ENCODE results near the gene MYO7B.
"Not testable (repeated sequence)": the region's sequence is repeated elsewhere in the genome, so short reads cannot be mapped to it uniquely, and the experiment has no call there.

GRCh38 chr2:127543013-127543501 is 7.6 kb downstream of the MYO7B start:
- TF ChIP-seq, protein P1, sequence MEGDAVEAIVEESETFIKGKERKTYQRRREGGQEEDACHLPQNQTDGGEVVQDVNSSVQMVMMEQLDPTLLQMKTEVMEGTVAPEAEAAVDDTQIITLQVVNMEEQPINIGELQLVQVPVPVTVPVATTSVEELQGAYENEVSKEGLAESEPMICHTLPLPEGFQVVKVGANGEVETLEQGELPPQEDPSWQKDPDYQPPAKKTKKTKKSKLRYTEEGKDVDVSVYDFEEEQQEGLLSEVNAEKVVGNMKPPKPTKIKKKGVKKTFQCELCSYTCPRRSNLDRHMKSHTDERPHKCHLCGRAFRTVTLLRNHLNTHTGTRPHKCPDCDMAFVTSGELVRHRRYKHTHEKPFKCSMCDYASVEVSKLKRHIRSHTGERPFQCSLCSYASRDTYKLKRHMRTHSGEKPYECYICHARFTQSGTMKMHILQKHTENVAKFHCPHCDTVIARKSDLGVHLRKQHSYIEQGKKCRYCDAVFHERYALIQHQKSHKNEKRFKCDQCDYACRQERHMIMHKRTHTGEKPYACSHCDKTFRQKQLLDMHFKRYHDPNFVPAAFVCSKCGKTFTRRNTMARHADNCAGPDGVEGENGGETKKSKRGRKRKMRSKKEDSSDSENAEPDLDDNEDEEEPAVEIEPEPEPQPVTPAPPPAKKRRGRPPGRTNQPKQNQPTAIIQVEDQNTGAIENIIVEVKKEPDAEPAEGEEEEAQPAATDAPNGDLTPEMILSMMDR (IDR thresholded peaks at IDR 0.05; ENCODE audit: low read length): not testable (repeated sequence)
- not testable (repeated sequence) for TF ChIP-seq EZH2 (IDR thresholded peaks at IDR 0.05; ENCODE audit: borderline replicate concordance, low read length)

Measured in OCI-LY1 (cell line).